Measurements from ENCODE around the gene HOXC9. TPM values are rescaled to one million over a fixed set of nuclear protein-coding genes. Genes with fewer than 3 reads are reported as not detected.

Gene HOXC9
- polyA plus RNA-seq, 2 of the 4 experiments (the other 2 are of a cell fraction), result 5.2 to 6.6 TPM

- Histone ChIP-seq H3K4me3 (no peak overlapping the region), H3K9me3 (no peaks in the 10 kb centered on the region), H3K4me1 (peaks cover 30% of the 10 kb centered on the region), H3K27ac (0 out of 6 replicates have a peak overlapping the region, but pooled peaks of 1 of the 2 experiments have one; percentile 27), H3K4me2 (no peak overlapping the region)
- DNase-seq (ENCODE audit: low read depth in 1 of 2, low spot score in 1 of 2), result no peak
- POLR2A ChIA-PET, result no interaction called here
- no peak for TF ChIP-seq FOSL2 (IDR thresholded peaks at IDR 0.05)
- TF ChIP-seq FOSL2 (CRISPR knock-in tag; IDR thresholded peaks at IDR 0.05), result no peak
- TF ChIP-seq HOXB13 (CRISPR knock-in tag; IDR thresholded peaks at IDR 0.05; ENCODE audit: low read depth), result no peak
- no peak for TF ChIP-seq HOXA7 (CRISPR knock-in tag; IDR thresholded peaks at IDR 0.05)
- TF ChIP-seq ESRRA (IDR thresholded peaks at IDR 0.05; ENCODE audit: borderline replicate concordance, low read length), result no peak
- no peak for TF ChIP-seq HES2 (IDR thresholded peaks at IDR 0.05)
- TF ChIP-seq SREBF2 (IDR thresholded peaks at IDR 0.05), result no peak
- TF ChIP-seq RCOR1 (IDR thresholded peaks at IDR 0.05; ENCODE audit: low read depth, low read length), result no peak
- no peak for TF ChIP-seq CTCF (IDR thresholded peaks at IDR 0.05)
- no peak for FAIRE-seq
- no peak for ATAC-seq
- WGBS (ENCODE audit: missing lambda C conversion rate), result 74% methylated on average over 7 of the region's 7 CpGs
- CTCF ChIA-PET, result interaction anchor here (0.6 to 27.9 kb wide), 10 partner anchors 17 to 353 kb away, joined by 3 to 476 read pairs (median 8); partner anchors contain the start of genes HOXC10 and SMUG1
These were observed 25.8 kb downstream of the HOXC9 start for GRCh38 chr12:54025499-54026405.

- peaks cover 23% of the 10 kb centered on the region for H3K4me1 ChIP-seq
- ChIA-PET POLR2A (interaction anchor here (1.4 to 2.4 kb wide), 2 partner anchors 10 to 18 kb away, joined by 6 to 19 read pairs; partner anchors contain the start of gene HOXC8), CTCF (interaction anchor here (0.5 to 27.9 kb wide), 12 partner anchors 9 to 291 kb away, joined by 3 to 476 read pairs (median 6); partner anchors contain the start of genes HOXC10 and SMUG1)
- FAIRE-seq (no peak), ATAC-seq (no peak), DNase-seq (ENCODE audit: low read depth in 1 of 2, low spot score in 1 of 2) (no peak)
- WGBS (ENCODE audit: missing lambda C conversion rate), result 85% methylated on average over 22 of the region's 22 CpGs
- H3K27ac ChIP-seq, result no peak overlapping the region
- H3K4me2 ChIP-seq, result no peak overlapping the region
- no peaks in the 10 kb centered on the region for H3K9me3 ChIP-seq
- H3K4me3 ChIP-seq, result no peak overlapping the region
- TF ChIP-seq JUN (IDR thresholded peaks at IDR 0.05), result no peak
- TF ChIP-seq ESRRA (IDR thresholded peaks at IDR 0.05; ENCODE audit: borderline replicate concordance, low read length), result no peak
- no peak for TF ChIP-seq HDAC2 (IDR thresholded peaks at IDR 0.05)
- no peak for TF ChIP-seq POLR2A (IDR thresholded peaks at IDR 0.05; ENCODE audit: low read length)
- TF ChIP-seq NR3C1 (IDR thresholded peaks at IDR 0.05), result no peak
- no peak for TF ChIP-seq TP53 (CRISPR knock-in tag; IDR thresholded peaks at IDR 0.05)
- TF ChIP-seq RAD21 (conservative IDR thresholded peaks at IDR 0.05 in 1 of 2, IDR thresholded peaks at IDR 0.05 in 1 of 2), result no peak
- no peak for TF ChIP-seq HES2 (IDR thresholded peaks at IDR 0.05)
- no peak for TF ChIP-seq ZNF302 (CRISPR knock-in tag; IDR thresholded peaks at IDR 0.05)
- no peak for TF ChIP-seq ZSCAN20 (CRISPR knock-in tag; IDR thresholded peaks at IDR 0.05)
These were observed 26.9 kb downstream of the HOXC9 start for GRCh38 chr12:54026640-54027441.

- peak overlapping the region in 1 of 2 experiments; percentile 79; a peak in 2 of 6 replicates for H3K27ac ChIP-seq
- DNase-seq (ENCODE audit: low read depth in 1 of 2, low spot score in 1 of 2) (no peak), ATAC-seq (no peak), FAIRE-seq (no peak)
- 87% methylated on average over 3 of the region's 3 CpGs for WGBS (ENCODE audit: missing lambda C conversion rate)
- ChIA-PET POLR2A (interaction anchor here (1.2 to 2.4 kb wide), 3 partner anchors 10 to 161 kb away, joined by 5 to 19 read pairs (median 6); partner anchors contain the start of genes HOXC8 and SMUG1), CTCF (interaction anchor here (0.7 to 27.9 kb wide), 12 partner anchors 7 to 189 kb away, joined by 3 to 476 read pairs (median 7); partner anchors contain the start of genes HOXC10 and SMUG1)
- no peaks in the 10 kb centered on the region for H3K9me3 ChIP-seq
- H3K4me2 ChIP-seq, result peak overlapping the region; percentile 96
- peaks cover 21% of the 10 kb centered on the region for H3K4me1 ChIP-seq
- no peak overlapping the region for H3K4me3 ChIP-seq
- TF ChIP-seq ELK1 (IDR thresholded peaks at IDR 0.05; ENCODE audit: low read depth, low read length), result no peak
- no peak for TF ChIP-seq HEYL (CRISPR knock-in tag; IDR thresholded peaks at IDR 0.05)
- no peak for TF ChIP-seq PBX3 (IDR thresholded peaks at IDR 0.05)
- no peak for TF ChIP-seq ZSCAN20 (CRISPR knock-in tag; IDR thresholded peaks at IDR 0.05)
- no peak for TF ChIP-seq FOSL2 (IDR thresholded peaks at IDR 0.05)
- TF ChIP-seq FOSL2 (CRISPR knock-in tag; IDR thresholded peaks at IDR 0.05), result no peak
- no peak for TF ChIP-seq RNF2 (IDR thresholded peaks at IDR 0.05; ENCODE audit: borderline replicate concordance, low read depth)
- TF ChIP-seq ZC3H11A (IDR thresholded peaks at IDR 0.05), result no peak
- TF ChIP-seq RARB (CRISPR knock-in tag; IDR thresholded peaks at IDR 0.05), result no peak
- no peak for TF ChIP-seq JUN (IDR thresholded peaks at IDR 0.05)
- no peak for TF ChIP-seq HDAC2 (IDR thresholded peaks at IDR 0.05)
- no peak for TF ChIP-seq JUNB (IDR thresholded peaks at IDR 0.05)
- no peak for TF ChIP-seq ZFP36 (IDR thresholded peaks at IDR 0.05; ENCODE audit: borderline replicate concordance, partially characterized antibody)
- no peak for TF ChIP-seq NR3C1 (IDR thresholded peaks at IDR 0.05)
- TF ChIP-seq E2F6 (IDR thresholded peaks at IDR 0.05; ENCODE audit: borderline replicate concordance, low read depth), result no peak
These were observed 27.5 kb downstream of the HOXC9 start for GRCh38 chr12:54027442-54027786.
